Mucosa of descending colon (tissue), 3 donors: ENCODE results near the gene PRKAR1A. TPM values are rescaled to one million over a fixed set of nuclear protein-coding genes. Genes with fewer than 3 reads are reported as not detected.
A peak's percentile ranks its signal among the peaks of the same experiment; 100 is the strongest.

Experiments
- ATAC-seq: fragments of 200-7000 bp; cut with Tn5 transposase; one replicate; pipeline ENCODE4 v1.9.1; 2020; ENCODE audit warnings: mild to moderate bottlenecking, moderate library complexity
- DNase-seq, 3 donors: peaks; one replicate each; pipeline ENCODE4 v3.0.0-alpha.2; 2020
- H3K36me3 ChIP-seq: fragments of 200-600 bp; one replicate; pipeline ENCODE4 v1.8.0; 2021; ENCODE audit warnings: low read depth, mild to moderate bottlenecking
- H3K4me1 ChIP-seq: fragments of 200-600 bp; one replicate; pipeline ENCODE4 v1.8.0; 2021; ENCODE audit warnings: low read depth, mild to moderate bottlenecking
- H3K4me3 ChIP-seq: fragments of 200-600 bp; one replicate; pipeline ENCODE4 v1.8.0; 2021; ENCODE audit warnings: mild to moderate bottlenecking
- H3K9me3 ChIP-seq: fragments of 200-600 bp; one replicate; pipeline ENCODE4 v1.8.0; 2021; ENCODE audit warnings: mild to moderate bottlenecking
- CTCF ChIP-seq: fragments of 200-600 bp; IDR thresholded peaks from one replicate; pipeline ENCODE4 v1.8.0; 2022; ENCODE audit warnings: antibody characterized with exemption, mild to moderate bottlenecking
- intact Hi-C, 2 donors: fragments of 100-400 bp; cut with DNase I in 1 of 2; cut with micrococcal nuclease in 1 of 2; formaldehyde crosslinking; loops; one replicate each; pipeline versions ENCODE4 v1.11.0 to v1.11.1; 2022; cut with DNase I, micrococcal nuclease
- total RNA-seq, 3 donors: library from RNA; stranded (reverse); fragmentation: NEBNext Ultra II Directional in 2 of 3; extraction: Animal tissue kit (Norgen Biotek cat#: 25700) in 2 of 3; gene quantifications; one replicate each; pipeline versions ENCODE4 v1.2.1 to v1.2.4, GENCODE V29; 2021 to 2023
- donor health status: DM: no; HTN: no; CAD: no; lungs with moderate emphysema.
- donor health status: DM: no; HTN: no; CAD: no.
- donor health status: DM: no; HTN: yes; CAD: no.

PRKAR1A gene
- total RNA-seq, 3 donors from 2014 or later, result 132 to 238 (median 147) TPM

GRCh38 chr17:68533887-68534694, 21.9 kb downstream of the PRKAR1A start:
- TF ChIP-seq CTCF, result no peak
- intact Hi-C loops, result loop anchor here in 1 of 2 donors (10.0 kb wide), 1 partner anchor 231 kb away; no protein-coding TSS in a partner anchor
- no peak for ATAC-seq
- DNase-seq, result no peak
- Histone ChIP-seq H3K4me1 (no peaks in the 10 kb centered on the region), H3K9me3 (no peaks in the 10 kb centered on the region), H3K36me3 (peaks cover 5% of the 10 kb centered on the region), H3K4me3 (no peak overlapping the region)

- intact Hi-C loops, result loop anchor here in 1 of 2 donors (10.0 kb wide), 1 partner anchor 230 kb away; no protein-coding TSS in a partner anchor
- no peak for ATAC-seq
- no peak for TF ChIP-seq CTCF
- H3K9me3 ChIP-seq, result no peaks in the 10 kb centered on the region
- peaks cover 1% of the 10 kb centered on the region for H3K36me3 ChIP-seq
- H3K4me3 ChIP-seq, result no peak overlapping the region
- DNase-seq, result no peak
- no peaks in the 10 kb centered on the region for H3K4me1 ChIP-seq
These were observed 22.5 kb downstream of the PRKAR1A start for GRCh38 chr17:68534695-68535088.

GRCh38 chr17:68535922-68536321, 23.7 kb downstream of the PRKAR1A start:
- H3K36me3 ChIP-seq, result no peaks in the 10 kb centered on the region
- H3K4me3 ChIP-seq, result no peak overlapping the region
- intact Hi-C loops, result loop anchor here in 1 of 2 donors (10.0 kb wide), 1 partner anchor 229 kb away; no protein-coding TSS in a partner anchor
- no peak for TF ChIP-seq CTCF
- H3K9me3 ChIP-seq, result no peaks in the 10 kb centered on the region
- ATAC-seq, result no peak
- no peaks in the 10 kb centered on the region for H3K4me1 ChIP-seq
- no peak for DNase-seq

GRCh38 chr17:68539548-68540467, 27.6 kb downstream of the PRKAR1A start:
- Histone ChIP-seq H3K4me1 (no peaks in the 10 kb centered on the region), H3K36me3 (no peaks in the 10 kb centered on the region), H3K9me3 (no peaks in the 10 kb centered on the region), H3K4me3 (no peak overlapping the region)
- ATAC-seq, result peak; percentile 59
- DNase-seq, result peak in 1 of 3 donors; percentile 27
- TF ChIP-seq CTCF, result no peak
- intact Hi-C loops, result loop anchor here in 1 of 2 donors (10.0 kb wide), 1 partner anchor 225 kb away; no protein-coding TSS in a partner anchor

- Histone ChIP-seq H3K4me3 (no peak overlapping the region), H3K4me1 (no peaks in the 10 kb centered on the region), H3K9me3 (no peaks in the 10 kb centered on the region), H3K36me3 (no peaks in the 10 kb centered on the region)
- ATAC-seq (no peak), DNase-seq (no peak)
- TF ChIP-seq CTCF, result no peak
- intact Hi-C loops, result no loop called here
These were observed 28.8 kb downstream of the PRKAR1A start for GRCh38 chr17:68540981-68541380.
